ENCODE measurements around the gene KIF13A. TPM values are rescaled to one million over a fixed set of nuclear protein-coding genes. Genes with fewer than 3 reads are reported as not detected.

The KIF13A gene
- total and polyA plus RNA-seq, 10 donors: 3.7 to 32.0 (median 19.9) TPM

DNA sequence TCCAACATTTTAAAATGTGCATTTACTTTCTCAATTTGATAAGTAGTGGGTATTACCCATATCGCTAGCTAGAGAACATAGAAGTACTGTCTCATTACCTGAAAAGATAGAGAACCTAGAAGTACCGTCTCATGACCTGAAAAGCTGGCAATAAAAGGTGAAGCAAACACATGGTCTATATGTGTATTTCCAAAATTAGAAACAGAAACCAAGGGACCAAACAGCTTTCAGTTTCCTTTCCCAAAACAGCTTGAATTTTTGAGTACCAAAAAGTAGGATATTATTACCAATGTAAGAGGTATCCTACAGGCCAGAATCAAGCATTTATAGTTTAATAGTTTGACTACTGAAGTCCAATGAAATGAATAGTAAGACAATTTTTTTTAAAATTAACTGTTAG lies 77.2 kb downstream of the KIF13A start:
- TF ChIP-seq, protein P1, sequence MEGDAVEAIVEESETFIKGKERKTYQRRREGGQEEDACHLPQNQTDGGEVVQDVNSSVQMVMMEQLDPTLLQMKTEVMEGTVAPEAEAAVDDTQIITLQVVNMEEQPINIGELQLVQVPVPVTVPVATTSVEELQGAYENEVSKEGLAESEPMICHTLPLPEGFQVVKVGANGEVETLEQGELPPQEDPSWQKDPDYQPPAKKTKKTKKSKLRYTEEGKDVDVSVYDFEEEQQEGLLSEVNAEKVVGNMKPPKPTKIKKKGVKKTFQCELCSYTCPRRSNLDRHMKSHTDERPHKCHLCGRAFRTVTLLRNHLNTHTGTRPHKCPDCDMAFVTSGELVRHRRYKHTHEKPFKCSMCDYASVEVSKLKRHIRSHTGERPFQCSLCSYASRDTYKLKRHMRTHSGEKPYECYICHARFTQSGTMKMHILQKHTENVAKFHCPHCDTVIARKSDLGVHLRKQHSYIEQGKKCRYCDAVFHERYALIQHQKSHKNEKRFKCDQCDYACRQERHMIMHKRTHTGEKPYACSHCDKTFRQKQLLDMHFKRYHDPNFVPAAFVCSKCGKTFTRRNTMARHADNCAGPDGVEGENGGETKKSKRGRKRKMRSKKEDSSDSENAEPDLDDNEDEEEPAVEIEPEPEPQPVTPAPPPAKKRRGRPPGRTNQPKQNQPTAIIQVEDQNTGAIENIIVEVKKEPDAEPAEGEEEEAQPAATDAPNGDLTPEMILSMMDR (IDR thresholded peaks at IDR 0.05 in 8 of 11, conservative IDR thresholded peaks at IDR 0.05 in 3 of 11): no peak
- TF ChIP-seq POLR2A (IDR thresholded peaks at IDR 0.05): no peak
- peak overlapping the region in 1 of 8 donors; percentile 43 for H3K27ac ChIP-seq
- intact Hi-C loops (cut with DNase I; ENCODE audit: low total_unique reads): no loop called here
- H3K4me1 ChIP-seq: peaks cover 0 to 45% (median 19%) of the 10 kb centered on the region in 6 donors
- H3K27me3 ChIP-seq (replicated peaks in 1 of 7): no peaks in the 10 kb centered on the region
- H3K36me3 ChIP-seq: no peaks in the 10 kb centered on the region
- H3K4me3 ChIP-seq: no peak overlapping the region
- 31 to 52% (median 38%) methylated on average over 2 of the region's 2 CpGs for WGBS, 5 donors
- DNase-seq: no peak
- H3K9me3 ChIP-seq: no peaks in the 10 kb centered on the region

DNA sequence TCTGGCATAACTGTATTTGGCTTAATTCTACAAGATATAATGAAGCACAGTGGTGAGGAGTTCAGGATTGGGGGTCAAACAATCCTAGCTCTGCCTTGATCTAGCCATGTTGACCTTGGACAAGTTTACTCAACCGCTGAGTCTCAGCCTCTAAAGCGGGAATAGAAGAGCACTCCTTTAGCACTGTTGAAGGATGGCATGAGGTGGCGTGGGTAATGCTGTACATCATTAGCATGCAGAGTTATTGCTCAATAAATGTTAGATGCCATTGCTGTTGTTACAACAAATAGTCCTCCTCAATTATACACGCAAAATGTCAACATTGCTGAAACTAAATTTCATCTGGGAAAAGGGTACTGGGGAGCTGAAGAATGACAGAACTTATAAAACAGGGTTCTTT lies 78.6 kb downstream of the KIF13A start:
- H3K36me3 ChIP-seq: no peaks in the 10 kb centered on the region
- TF ChIP-seq POLR2A (IDR thresholded peaks at IDR 0.05): no peak
- TF ChIP-seq, protein P1 (IDR thresholded peaks at IDR 0.05 in 8 of 11, conservative IDR thresholded peaks at IDR 0.05 in 3 of 11): no peak
- no peak for TF ChIP-seq POLR2AphosphoS5 (IDR thresholded peaks at IDR 0.05)
- no peak overlapping the region for H3K4me3 ChIP-seq
- intact Hi-C loops (cut with DNase I; ENCODE audit: low total_unique reads): no loop called here
- 76 to 96% (median 89%) methylated on average over 4 of the region's 4 CpGs for WGBS, 5 donors
- no peaks in the 10 kb centered on the region for H3K9me3 ChIP-seq
- H3K4me1 ChIP-seq: peaks cover 0 to 49% (median 25%) of the 10 kb centered on the region in 6 donors
- H3K27ac ChIP-seq: peak overlapping the region in 3 of 8 donors; percentile 80 to 87 (median 86)
- no peak for DNase-seq
- H3K27me3 ChIP-seq (replicated peaks in 1 of 7): no peaks in the 10 kb centered on the region

DNA sequence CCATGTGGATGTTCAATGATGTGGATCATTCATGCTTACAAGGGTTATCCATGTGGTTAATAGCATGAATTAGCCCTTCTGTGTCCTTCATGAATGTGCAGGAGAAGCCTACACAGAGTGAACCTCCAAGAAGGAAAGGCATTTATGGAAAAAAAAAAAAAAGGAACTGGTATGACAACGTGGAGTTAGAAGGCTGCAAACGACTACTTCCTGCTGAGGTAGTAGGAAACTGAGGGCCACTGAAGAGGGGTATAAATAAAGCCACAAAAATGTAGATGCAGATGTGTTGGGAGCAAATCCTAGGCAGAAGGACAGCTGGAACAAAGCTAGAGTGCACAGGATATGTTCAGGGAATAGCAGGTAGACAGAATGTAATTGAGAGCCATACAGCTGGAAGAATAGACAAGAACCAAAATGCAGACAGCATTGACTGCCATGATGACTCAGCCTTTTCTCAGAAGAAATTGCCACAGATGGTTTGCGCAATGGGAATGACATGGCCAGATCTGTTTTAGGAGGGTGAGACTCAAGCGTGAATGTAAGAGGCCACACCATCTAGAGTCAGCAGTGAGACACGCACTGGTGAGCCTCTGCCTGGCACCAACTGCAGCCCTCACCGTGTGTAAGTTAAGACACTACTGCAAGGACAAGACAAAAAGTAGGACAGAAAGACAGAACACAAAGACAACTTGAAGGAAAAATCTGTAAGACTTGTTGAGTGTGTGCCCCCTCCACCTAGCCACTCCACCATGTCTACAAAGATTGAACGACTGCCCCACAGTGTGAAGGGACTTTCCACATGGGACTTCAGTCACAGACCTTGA lies 79.8 kb downstream of the KIF13A start:
- peak overlapping the region in 7 of 8 donors; percentile 41 to 87 (median 80) for H3K27ac ChIP-seq
- peak overlapping the region in 1 of 8 donors; percentile 24 for H3K4me3 ChIP-seq
- no peaks in the 10 kb centered on the region for H3K27me3 ChIP-seq (replicated peaks in 1 of 7)
- DNase-seq: peak; percentile 80
- intact Hi-C loops (cut with DNase I; ENCODE audit: low total_unique reads): no loop called here
- H3K4me1 ChIP-seq: peaks cover 0 to 55% (median 27%) of the 10 kb centered on the region in 6 donors
- no peaks in the 10 kb centered on the region for H3K36me3 ChIP-seq
- TF ChIP-seq POLR2AphosphoS5 (IDR thresholded peaks at IDR 0.05) (peak in 2 of 3 donors; percentile 29 to 80), POLR2A (IDR thresholded peaks at IDR 0.05) (no peak)
- TF ChIP-seq, protein P1 (IDR thresholded peaks at IDR 0.05 in 8 of 11, conservative IDR thresholded peaks at IDR 0.05 in 3 of 11): peak in 2 of 11 experiments; percentile 14 to 22
- H3K9me3 ChIP-seq: no peaks in the 10 kb centered on the region
- 20 to 38% (median 31%) methylated on average over 7 of the region's 7 CpGs for WGBS, 5 donors

All from spleen (tissue), 11 donors.